Measurements from ENCODE around the gene NT5C3B. TPM values are rescaled to one million over a fixed set of nuclear protein-coding genes. Genes with fewer than 3 reads are reported as not detected.

The NT5C3B gene
- total RNA-seq: 52.2 and 58.0 TPM in 2 replicates

GRCh38 chr17:41835800-41836549 lies at the start of gene NT5C3B:
Gene NT5C3B, minus strand, starts transcription at chr17:41836232. Its CDS starts 39 bp downstream, at chr17:41836193.

DNA sequence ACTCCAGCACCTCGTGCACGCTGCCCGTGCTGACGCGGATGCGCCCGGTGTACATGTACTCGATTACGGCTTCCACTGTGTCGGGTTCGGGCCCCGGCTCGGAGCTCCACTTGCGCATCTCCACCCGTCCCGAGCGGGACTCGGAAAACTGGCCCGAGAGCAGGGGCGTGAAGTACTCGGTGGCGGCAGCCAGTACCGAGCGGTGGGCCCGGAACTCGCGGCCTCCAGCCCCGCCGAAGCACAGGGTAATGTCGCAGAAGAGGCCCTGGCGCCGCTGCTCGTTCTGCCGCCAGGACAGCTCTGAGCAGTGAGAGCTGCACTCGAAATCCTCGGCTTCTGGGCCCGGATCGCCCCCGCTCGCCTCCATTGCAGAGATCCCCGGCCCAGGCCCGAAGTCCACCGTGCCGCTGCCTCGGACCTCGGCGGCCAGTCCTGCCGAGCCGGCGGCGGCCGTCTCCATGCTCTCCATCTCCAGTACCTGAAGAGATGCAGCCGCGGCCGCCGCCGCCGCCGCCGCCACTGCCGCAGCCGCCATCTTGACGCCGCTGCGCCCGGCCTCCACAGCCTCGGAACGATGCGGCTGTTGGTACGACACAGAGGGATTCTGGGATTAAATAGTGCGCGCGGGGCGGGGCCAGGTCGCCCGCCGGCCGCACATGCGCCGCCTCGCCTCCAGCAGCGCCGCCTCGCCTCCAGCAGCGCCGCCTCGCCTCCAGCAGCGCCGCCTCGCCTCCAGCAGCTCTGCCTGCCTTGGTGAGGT lies 29.0 kb upstream of the NT5C3B start, which contains the start of gene KLHL11:
Gene KLHL11, minus strand, starts transcription at position 588 of the 760 bp plus-strand sequence. Its CDS starts 53 bp downstream, at position 535.

DNA sequence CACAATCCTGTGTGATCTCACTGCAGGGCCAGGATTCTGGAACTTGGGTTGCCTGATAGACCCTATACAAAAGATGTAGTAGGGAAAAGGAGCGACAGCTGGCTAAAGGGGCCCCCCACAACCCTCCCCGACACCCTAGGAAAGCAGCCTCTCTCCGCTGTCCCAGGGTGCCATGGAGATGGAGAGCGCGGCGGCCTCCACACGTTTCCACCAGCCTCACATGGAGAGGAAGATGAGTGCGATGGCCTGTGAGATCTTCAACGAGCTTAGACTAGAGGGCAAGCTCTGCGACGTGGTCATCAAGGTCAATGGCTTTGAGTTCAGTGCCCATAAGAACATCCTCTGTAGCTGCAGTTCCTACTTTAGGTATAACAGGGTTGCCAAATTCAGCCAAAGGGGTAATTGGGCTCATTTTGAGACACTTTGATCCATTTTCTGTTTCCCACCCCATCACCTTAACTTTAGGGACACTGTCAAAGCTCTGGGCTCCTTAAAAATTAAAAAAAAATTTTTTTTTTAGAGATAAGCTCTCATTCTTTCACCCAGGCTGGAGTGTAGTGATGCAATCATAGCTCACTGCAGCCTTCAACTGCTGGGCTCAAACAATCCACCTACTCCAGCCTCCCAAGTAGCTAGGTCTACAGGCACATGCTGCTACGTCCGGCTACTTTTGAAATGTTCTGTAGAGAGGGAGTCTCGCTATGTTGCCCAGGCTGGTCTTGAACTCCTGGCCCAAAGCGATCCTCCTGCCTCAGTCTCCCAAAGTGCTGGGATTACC lies 1.9 kb upstream of the NT5C3B start, which contains the start of gene KLHL10:
Gene KLHL10, plus strand, starts transcription at position 65 of the 778 bp plus-strand sequence. Its CDS starts 108 bp downstream, at position 173.

GRCh38 chr17:41812381-41813151 lies 23.5 kb downstream of the NT5C3B start, which contains the start of gene FKBP10:
Gene FKBP10, plus strand, starts transcription at chr17:41813004. Its CDS starts 31 bp downstream, at chr17:41813035.

DNA sequence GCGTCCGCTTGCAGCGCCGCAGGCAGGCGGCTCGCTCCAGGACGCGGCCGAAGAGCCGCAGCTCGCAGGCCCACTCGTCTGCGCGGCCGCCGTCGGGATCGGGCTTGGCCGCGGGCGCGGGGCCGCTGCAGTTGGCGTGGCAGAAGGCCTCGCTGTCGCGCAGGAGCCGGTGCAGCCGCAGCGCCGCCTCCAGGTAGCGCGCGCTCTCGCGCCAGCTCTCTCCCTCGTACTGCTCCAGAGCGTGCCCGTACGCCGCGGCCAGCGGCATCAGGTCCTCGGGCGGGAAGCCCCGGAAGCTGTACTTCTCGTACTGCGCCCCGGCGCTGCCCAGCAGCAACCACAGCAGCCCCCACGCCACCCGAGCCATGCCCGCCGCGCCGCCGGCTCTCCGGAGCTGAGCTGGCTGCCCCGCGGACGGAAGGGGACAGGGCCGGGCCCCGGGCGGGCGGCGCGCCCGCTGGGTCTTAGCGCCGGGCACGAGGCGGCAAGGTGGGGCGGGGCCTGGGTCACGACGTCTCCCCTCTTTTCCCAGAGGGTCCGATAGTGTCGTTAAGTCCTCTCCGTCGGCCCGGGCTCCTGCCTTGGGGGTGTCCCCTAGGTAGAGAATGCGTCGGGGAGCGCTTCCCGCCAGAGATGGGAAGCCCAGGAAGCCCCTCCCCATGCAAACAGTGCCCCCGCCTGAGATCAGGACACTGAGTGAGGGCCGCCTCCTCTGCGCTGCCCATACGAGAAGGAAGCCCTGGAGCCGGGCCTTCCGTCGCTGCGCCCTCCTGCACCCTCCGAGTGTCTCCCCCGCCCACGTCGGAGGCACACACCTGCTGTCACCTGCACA lies 24.3 kb downstream of the NT5C3B start, which contains the start of gene P3H4:
Gene P3H4, minus strand, starts transcription at position 401 of the 832 bp plus-strand sequence. Its CDS starts 34 bp downstream, at position 367.

DNA sequence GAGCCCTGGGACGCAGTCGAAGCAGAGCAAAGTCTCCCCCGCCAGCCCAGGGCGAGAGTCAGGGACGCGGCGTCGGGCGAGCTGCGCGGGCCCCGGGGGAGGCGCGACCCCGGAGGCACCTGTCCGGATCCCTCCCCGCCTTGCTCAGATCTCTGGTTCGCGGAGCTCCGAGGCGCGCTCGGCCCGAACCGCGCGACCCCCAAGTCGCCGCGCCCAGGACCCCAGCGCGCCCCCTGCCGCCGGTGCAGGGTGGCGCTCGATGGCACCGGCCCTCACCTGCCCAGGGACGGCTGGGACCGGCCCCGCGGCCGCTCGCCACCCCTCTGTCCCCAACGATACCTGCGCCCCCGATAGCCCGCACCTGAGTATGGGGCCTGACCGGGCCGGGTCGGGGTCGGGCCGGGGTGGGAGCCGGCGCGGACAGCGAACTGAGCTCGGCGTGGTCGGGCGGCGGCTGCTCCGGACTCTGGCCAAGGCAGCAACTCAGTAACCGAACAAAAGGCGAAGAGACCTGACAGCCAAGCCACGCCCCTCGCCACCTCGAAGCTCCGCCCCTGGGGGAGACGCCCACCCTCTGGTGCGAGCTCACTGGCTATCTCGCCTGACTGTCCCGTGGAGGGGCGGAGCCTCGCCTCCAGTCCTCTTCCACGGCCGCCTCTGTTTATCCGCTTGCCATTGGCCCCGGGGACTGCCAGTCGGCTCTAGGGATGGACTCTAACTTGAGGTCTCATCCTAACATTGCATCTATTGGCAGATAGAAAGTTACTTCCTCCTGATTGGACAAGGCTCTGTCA lies 49.6 kb downstream of the NT5C3B start, which contains the start of gene JUP:
Gene JUP, minus strand, starts transcription at position 485 of the 794 bp plus-strand sequence. CDS start 14,857 bp downstream, outside the sequence.

Other genes starting within 250 kb of the NT5C3B start
- not detected in 2 replicates for gene KRT14, start 249.3 kb downstream of the NT5C3B start, total RNA-seq
- gene KRT16, start 223.5 kb downstream of the NT5C3B start, total RNA-seq: not detected in 2 replicates
- 0.94 TPM in 1 of 2 replicates, not detected in the other for gene KRT17, start 211.7 kb downstream of the NT5C3B start, total RNA-seq
- gene EIF1, start 147.3 kb downstream of the NT5C3B start, total RNA-seq: 83.4 and 101 TPM in 2 replicates
- not detected in 2 replicates for gene GAST, start 123.9 kb downstream of the NT5C3B start, total RNA-seq
- gene HAP1, start 101.6 kb downstream of the NT5C3B start, total RNA-seq: not detected in 2 replicates
- 169 and 195 TPM in 2 replicates for gene JUP, start 49.5 kb downstream of the NT5C3B start, total RNA-seq
- 28.8 and 30.7 TPM in 2 replicates for gene P3H4, start 24.3 kb downstream of the NT5C3B start, total RNA-seq
- 83.2 and 91.1 TPM in 2 replicates for gene FKBP10, start 23.2 kb downstream of the NT5C3B start, total RNA-seq
- not detected in 2 replicates for gene KLHL10, start 1.6 kb upstream of the NT5C3B start, total RNA-seq
- 13.9 and 16.4 TPM in 2 replicates for gene KLHL11, start 29.2 kb upstream of the NT5C3B start, total RNA-seq
- 254 and 389 TPM in 2 replicates for gene ACLY, start 82.7 kb upstream of the NT5C3B start, total RNA-seq
- gene ODAD4, start 94.4 kb upstream of the NT5C3B start, total RNA-seq: not detected in 2 replicates
- gene CNP, start 130.6 kb upstream of the NT5C3B start, total RNA-seq: 81.4 and 83.9 TPM in 2 replicates
- gene DNAJC7, start 181.2 kb upstream of the NT5C3B start, total RNA-seq: 65.2 and 68.0 TPM in 2 replicates
- gene NKIRAS2, start 183.9 kb upstream of the NT5C3B start, total RNA-seq: 56.2 and 69.4 TPM in 2 replicates
- gene C17orf113, start 214.4 kb upstream of the NT5C3B start, total RNA-seq: 0.07 and 0.20 TPM in 2 replicates

All from mammary microvascular endothelial cell (primary cell).